Ammon's horn (tissue), 1 donor: Measurements from ENCODE around the gene BBX.
"Not testable (repeated sequence)": the region's sequence is repeated elsewhere in the genome, so short reads cannot be mapped to it uniquely, and the experiment has no call there.

ENCODE experiments used
- DNase-seq: peaks from one replicate; pipeline ENCODE4 v3.0.0-alpha.2; 2016; ENCODE audit warnings: low spot score

Gene BBX

DNA sequence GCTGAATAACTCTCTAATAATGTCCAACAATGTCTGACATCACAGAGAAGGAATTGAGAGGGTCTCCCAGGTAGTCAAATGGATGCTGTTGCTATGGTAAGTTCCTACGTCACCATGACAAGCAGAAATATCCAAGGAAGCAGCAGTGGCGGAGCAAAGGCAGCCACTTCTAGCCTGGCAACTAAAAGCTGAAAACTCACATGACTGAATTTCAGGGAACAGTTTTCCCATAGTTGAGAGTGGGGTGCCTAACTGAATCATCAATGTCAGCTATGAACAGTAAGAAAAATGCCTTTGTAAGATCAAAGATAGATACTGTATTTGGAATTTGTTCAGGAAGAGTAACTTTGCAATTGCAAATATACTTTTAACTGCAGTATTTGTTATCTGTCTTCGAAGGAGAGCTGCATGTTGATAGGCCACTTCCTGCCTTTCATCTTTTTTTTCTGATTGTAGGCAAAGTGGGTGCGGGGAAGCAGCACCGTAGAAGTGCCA lies 161.7 kb downstream of the BBX start:
- DNase-seq, result no peak

- no peak for DNase-seq
These were observed 162.6 kb downstream of the BBX start for GRCh38 chr3:107685383-107685782.

GRCh38 chr3:107687056-107687581 lies 164.4 kb downstream of the BBX start:
- DNase-seq, result no peak

DNA sequence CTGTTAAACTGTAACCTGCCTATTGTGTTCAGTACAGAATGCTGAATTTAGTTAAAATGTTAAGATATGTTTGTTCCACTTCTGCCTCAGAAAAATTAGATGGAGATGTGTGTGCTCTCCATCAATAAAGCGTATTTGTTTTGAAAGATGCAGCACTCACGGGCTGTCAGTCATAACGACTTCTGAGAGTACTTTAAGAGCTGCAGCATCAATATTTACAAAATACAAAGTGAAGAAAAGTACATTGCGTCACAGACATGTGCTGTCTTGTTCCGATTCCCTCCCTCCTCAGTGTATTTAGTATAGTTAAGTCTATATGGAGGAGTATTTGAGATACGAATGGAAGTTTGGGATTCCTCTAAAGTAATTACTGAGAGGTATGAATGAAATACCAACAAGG lies 166.6 kb downstream of the BBX start:
- DNase-seq, result no peak

GRCh38 chr3:107690522-107691138 lies 167.9 kb downstream of the BBX start:
- DNase-seq, result peak; percentile 59

DNA sequence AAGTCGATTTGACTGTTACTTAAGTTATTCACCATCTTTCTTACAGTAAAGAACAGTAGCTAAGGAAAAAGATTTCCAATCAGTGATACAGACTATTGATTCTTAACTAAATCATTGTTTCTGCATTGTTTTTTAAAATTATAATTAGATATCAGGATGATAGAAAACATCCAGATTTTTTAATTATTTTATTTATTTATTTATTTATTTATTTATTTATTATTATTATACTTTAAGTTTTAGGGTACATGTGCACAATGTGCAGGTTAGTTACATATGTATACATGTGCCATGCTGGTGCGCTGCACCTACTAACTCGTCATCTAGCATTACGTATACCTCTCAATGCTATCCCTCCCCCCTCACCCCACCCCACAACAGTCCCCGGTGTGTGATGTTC lies 169.2 kb downstream of the BBX start:
- DNase-seq, result not testable (repeated sequence)

DNA sequence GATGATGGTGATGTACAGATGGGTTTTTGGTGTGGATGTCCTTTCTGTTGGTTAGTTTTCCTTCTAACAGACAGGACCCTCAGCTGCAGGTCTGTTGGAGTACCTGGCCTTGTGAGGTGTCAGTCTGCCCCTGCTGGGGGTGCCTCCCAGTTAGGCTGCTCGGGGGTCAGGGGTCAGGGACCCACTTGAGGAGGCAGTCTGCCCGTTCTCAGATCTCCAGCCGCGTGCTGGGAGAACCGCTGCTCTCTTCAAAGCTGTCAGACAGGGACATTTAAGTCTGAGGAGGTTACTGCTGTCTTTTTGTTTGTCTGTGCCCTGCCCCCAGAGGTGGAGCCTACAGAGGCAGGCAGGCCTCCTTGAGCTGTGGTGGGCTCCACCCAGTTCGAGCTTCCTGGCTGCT lies 174.6 kb downstream of the BBX start:
- not testable (repeated sequence) for DNase-seq

GRCh38 chr3:107697855-107698254 lies 175.1 kb downstream of the BBX start:
- not testable (repeated sequence) for DNase-seq

DNA sequence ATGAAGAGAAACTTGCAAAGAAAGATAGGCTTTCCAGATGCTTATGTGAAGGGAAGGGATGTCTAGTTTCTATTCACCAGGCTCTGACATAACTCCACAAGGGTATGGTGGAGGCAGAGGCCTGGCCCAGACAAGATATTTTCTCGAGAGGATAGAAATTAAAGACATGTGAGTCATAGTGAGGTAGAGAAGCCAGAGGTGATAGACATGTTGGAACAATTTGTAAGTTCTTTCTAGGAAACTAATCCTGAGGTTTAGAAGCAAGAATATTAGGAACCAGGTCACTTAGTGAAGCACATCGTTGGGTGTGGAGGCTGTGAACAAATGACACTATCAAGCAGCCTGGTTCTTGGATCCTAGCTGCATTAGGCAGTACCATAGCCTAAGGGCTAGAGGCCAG lies 176.9 kb downstream of the BBX start:
- no peak for DNase-seq

DNA sequence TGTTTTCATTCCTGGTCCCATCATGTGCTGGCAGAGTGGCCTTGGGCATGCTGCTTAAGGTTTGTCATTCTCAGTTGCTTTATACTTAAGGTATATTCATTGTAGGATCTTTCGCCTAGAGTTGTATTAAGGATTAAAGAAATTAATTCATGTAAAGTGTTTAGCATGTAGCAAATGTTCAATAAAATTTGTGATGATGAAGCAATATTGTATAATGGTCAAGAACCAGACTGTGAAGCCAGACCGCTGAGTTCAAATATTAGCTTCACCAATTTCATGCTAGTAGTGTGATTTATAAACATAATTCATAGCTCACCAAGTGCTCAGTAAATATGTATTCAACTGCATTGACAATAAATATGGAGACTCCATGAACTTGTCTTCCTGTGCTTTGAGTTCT lies 178.5 kb downstream of the BBX start:
- no peak for DNase-seq

- DNase-seq, result no peak
These were observed 181.7 kb downstream of the BBX start for GRCh38 chr3:107704477-107704876.

DNA sequence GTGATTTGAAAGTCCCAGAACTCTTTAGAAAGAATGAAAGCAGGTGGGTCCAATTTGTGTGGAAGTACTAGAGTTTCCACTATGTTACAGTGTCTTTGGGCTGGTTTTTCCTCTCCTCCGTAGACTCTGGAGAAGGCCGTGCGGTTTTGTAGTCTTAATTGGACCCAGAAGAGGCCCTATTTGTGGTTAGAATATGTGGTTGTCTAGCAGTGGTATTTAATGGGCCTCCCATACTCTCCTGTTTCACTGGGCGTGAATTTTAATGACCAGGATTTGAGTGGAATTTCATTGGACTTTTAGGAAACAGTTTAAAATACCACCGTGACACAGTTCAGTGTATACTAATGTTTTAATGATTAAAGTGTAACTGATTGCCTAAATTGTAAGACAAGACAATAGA lies 182.3 kb downstream of the BBX start:
- DNase-seq, result no peak

DNA sequence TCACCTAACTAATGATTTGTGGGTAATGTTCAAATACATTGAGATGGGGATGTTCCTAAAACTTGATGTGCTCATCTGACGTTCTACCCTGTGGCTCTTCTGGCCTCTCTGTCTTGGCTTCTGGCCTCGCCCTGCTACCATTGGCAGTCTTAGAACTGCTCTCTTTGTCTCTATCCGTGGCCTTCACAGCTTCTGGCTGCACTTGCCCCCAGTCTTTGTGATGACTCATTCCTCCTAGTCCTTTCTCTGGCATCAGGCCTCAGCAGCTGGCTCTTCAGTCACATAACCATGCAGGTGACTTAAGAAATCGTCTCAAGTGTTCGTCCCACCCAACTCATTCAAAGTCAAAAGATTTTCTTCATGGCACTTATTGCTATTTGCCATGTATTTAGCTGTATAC lies 188.1 kb downstream of the BBX start:
- peak; percentile 17 for DNase-seq

GRCh38 chr3:107716734-107717133 lies 194.0 kb downstream of the BBX start:
- no peak for DNase-seq

- DNase-seq, result no peak
These were observed 195.8 kb downstream of the BBX start for GRCh38 chr3:107718547-107718946.

GRCh38 chr3:107727102-107727501 lies 204.3 kb downstream of the BBX start:
- DNase-seq, result no peak

DNA sequence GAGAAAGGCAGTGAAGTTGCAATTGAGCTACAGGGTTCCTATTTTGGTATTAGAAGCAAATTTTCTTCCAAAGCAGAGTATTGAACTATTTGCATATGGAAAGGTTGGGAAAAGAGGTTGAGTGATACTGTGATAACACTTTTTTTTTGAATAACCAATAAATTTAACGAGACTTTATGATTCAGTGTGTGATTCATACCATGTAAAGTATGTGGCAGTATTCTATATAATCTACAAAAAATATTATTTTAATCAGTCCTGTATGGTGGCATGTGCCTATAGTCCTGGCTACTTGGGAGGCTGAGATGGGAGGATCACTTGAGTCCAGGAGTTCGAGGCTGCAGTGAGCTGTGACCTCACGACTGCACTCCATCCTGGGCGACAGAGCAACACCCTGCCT lies 206.9 kb downstream of the BBX start:
- no peak for DNase-seq

GRCh38 chr3:107734317-107734716 lies 211.6 kb downstream of the BBX start:
- no peak for DNase-seq

DNA sequence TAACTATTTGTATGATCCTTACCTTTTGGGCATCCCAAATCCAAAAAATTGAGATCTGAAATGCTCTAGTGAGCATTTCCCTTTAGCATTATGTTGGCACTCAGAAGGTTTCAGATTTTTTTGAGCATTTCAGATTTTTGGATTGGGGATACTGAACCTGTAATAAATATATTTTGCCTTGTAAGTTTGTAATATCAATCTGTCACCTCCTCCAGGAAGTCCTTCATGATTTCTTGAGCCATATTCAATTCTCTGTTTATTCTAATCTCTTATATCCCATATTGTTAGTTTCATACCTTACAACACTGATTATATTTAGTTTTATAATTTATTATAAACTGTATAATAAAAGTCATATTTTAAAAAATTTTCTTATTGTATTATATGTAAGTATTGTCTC lies 215.2 kb downstream of the BBX start:
- no peak for DNase-seq

DNA sequence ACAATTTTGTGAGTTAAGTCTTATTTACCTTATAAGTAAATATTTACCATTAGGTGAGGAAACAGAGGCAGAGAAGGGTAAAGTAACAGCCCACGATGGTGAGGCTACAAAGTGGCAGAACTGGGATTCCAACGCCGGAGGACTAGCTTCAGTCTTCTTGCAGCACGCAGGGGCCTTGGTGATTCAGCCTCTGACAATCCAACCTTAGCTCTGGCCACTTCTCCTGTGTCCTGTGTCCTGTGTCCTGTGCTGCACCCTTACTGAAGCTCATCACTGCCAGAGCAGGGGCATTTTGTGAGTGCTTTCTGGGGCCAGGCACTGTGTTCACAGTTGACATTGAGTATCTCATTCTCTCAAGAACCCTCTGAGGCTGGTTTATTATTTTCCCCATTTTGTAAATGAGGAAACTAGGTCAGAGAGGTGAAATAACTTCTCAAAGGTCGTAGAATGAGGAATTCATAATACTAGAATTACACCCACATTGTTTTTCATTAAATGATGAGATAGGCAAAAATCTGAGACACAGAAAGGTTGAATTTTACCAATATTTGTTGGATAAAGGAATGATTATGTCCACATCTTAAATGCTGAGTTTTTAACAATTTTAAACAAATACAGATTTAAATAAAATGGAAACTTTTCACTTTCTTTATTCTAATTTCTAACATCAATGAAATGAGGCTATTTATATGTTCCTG lies 215.9 kb downstream of the BBX start:
- DNase-seq, result no peak

GRCh38 chr3:107739227-107739626 lies 216.5 kb downstream of the BBX start:
- DNase-seq, result no peak

GRCh38 chr3:107740992-107741896 lies 218.5 kb downstream of the BBX start:
- peak; percentile 13 for DNase-seq

DNA sequence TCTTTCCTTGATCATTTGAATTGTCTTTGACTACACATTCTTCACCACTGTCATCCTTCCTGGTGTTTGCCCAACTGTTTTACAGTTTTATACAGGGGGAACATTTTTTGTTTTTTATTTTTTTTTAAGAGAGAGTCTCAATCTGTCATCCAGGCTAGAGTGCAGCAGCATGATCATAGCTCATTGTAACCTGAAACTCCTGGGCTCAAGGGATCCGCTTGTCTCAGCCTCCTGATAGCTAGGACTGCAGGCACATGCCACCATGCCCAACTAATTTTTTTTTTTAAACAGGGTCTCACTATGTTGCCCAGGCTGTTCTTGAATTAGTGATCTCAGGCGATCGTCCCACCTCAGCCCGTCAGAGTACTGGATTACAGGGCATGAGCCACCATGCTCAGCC lies 222.6 kb downstream of the BBX start:
- no peak for DNase-seq
